ENCODE results near the gene TYK2. TPM values are rescaled to one million over a fixed set of nuclear protein-coding genes. Genes with fewer than 3 reads are reported as not detected.

The TYK2 gene
- total and polyA plus RNA-seq, 2 of the 4 experiments (the other 2 are of a cell fraction), result 40.9 to 97.9 TPM

DNA sequence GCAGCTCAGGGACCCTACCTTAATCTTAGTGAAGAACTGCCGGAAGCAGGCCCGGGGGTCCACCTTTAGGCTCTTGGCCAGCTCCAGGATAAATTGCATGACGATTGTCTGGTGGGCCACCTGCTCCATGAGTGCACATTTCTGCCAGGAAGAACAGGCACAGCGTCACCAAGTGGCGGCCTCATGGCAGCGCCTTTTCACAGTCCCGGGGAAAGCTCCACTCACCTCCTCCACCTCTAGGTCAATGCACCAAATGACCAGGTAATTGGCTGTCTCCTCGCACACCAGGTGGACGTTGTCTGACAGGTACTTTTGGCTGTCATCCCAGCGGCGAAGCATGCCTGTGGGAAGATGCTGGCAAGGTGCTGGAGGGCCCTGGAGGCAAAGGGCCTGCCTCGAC, 14.6 kb upstream of the TYK2 start:
- DNase-seq (no peak), ATAC-seq (ENCODE audit: low read depth) (no peak)
- no peaks in the 10 kb centered on the region for H3K4me1 ChIP-seq (ENCODE audit: control insufficient read depth, insufficient read depth, low read length)
- H4K20me1 ChIP-seq (ENCODE audit: insufficient read depth, low read length), result peaks cover 54% of the 10 kb centered on the region
- no peak overlapping the region for H4K8ac ChIP-seq (ENCODE audit: low read depth in 2 of 2, low read length in 2 of 2)
- H3K27ac ChIP-seq (ENCODE audit: insufficient read depth, low read length), result no peak overlapping the region
- H3K14ac ChIP-seq (replicated peaks; ENCODE audit: low read depth, low read length), result no peak overlapping the region
- no peak overlapping the region for H3K4me3 ChIP-seq (ENCODE audit: insufficient read depth, low read depth, low read length)
- H3K9me3 ChIP-seq (ENCODE audit: control insufficient read depth, insufficient read depth, low read length), result no peaks in the 10 kb centered on the region
- H3K9me1 ChIP-seq (ENCODE audit: insufficient read depth, low read length), result 0 out of 2 replicates have a peak, but pooled peaks cover 2% of the 10 kb centered on the region
- no peak overlapping the region for H3K9ac ChIP-seq (ENCODE audit: low read depth, low read length)
- H3K18ac ChIP-seq (ENCODE audit: low read depth, low read length), result no peak overlapping the region
- no peak overlapping the region for H2BK120ac ChIP-seq (ENCODE audit: low read depth, low read length)
- H3K27me3 ChIP-seq (ENCODE audit: control insufficient read depth, insufficient read depth, low read length), result no peaks in the 10 kb centered on the region
- no peak overlapping the region for H2AFZ ChIP-seq (replicated peaks; ENCODE audit: low read length, poor library complexity)
- CTCF ChIA-PET, result no interaction called here
- no peak overlapping the region for H2BK15ac ChIP-seq (ENCODE audit: low read depth, low read length)
- H3K36me3 ChIP-seq (ENCODE audit: control insufficient read depth, insufficient read depth, low read length), result peaks cover 50% of the 10 kb centered on the region
- H3K4me2 ChIP-seq (ENCODE audit: low read depth, low read length), result no peak overlapping the region
- no peak overlapping the region for H3K23ac ChIP-seq (ENCODE audit: low read depth, low read length)
- in situ Hi-C loops (cut with MboI; ENCODE audit: low sequenced_read_pairs) (no loop called here), dilution Hi-C loops (cut with HindIII; ENCODE audit: low sequenced_read_pairs, unreplicated experiment) (no loop called here), intact Hi-C loops (cut with micrococcal nuclease) (no loop called here)
- no peak overlapping the region for H4K91ac ChIP-seq (ENCODE audit: insufficient read depth, low read depth, low read length)
- no peak overlapping the region for H2AK5ac ChIP-seq (ENCODE audit: low read depth, low read length)
- no peak overlapping the region for H2BK5ac ChIP-seq (ENCODE audit: low read depth, low read length, poor library complexity, severe bottlenecking)
- no TSS peak for BruUV-seq (replicated peaks)
- POLR2A ChIA-PET (ENCODE audit: unreplicated experiment), result no interaction called here
- H2BK20ac ChIP-seq (ENCODE audit: low read depth, low read length), result no peak overlapping the region
- peaks cover 13 to 31% of the 10 kb centered on the region in 2 experiments; a peak in 3 of 4 replicates for H3K79me1 ChIP-seq (ENCODE audit: low read depth in 1 of 2, low read length in 2 of 2)
- H4K5ac ChIP-seq (ENCODE audit: low read depth, low read length), result no peak overlapping the region
- no peak overlapping the region for H3K56ac ChIP-seq (ENCODE audit: extremely low read depth, insufficient read depth, low read length)
- WGBS, 2 experiments (ENCODE audit: extremely low coverage in 2 of 2, insufficient read length in 1 of 2), result 93% methylated on average over 7 of the region's 12 CpGs; no CpG with 5 or more reads in 1 of the 2 experiments
- no peak overlapping the region for H2AK9ac ChIP-seq (replicated peaks; ENCODE audit: low read depth, low read length, poor library complexity)
- TF ChIP-seq NFE2L2 (IDR thresholded peaks at IDR 0.05; ENCODE audit: low read depth, low read length) (no peak), MXI1 (IDR thresholded peaks at IDR 0.05; ENCODE audit: borderline replicate concordance, low read depth, low read length) (no peak), FOS (IDR thresholded peaks at IDR 0.05; ENCODE audit: low read depth, low read length) (no peak), CEBPB (IDR thresholded peaks at IDR 0.05; ENCODE audit: low read depth, low read length) (no peak), MAFK (IDR thresholded peaks at IDR 0.05; ENCODE audit: low read depth, low read length) (no peak), POLR2A (IDR thresholded peaks at IDR 0.05; ENCODE audit: low read depth, low read length) (no peak), RFX5 (IDR thresholded peaks at IDR 0.05; ENCODE audit: low read depth, low read length) (no peak), RCOR1 (IDR thresholded peaks at IDR 0.05; ENCODE audit: insufficient replicate concordance, low read length) (no peak), BHLHE40 (IDR thresholded peaks at IDR 0.05; ENCODE audit: low read depth, low read length) (no peak), RAD21 (IDR thresholded peaks at IDR 0.05; ENCODE audit: low read length) (no peak), SMC3 (IDR thresholded peaks at IDR 0.05; ENCODE audit: low read depth, low read length) (no peak)
- TF ChIP-seq, protein P1, sequence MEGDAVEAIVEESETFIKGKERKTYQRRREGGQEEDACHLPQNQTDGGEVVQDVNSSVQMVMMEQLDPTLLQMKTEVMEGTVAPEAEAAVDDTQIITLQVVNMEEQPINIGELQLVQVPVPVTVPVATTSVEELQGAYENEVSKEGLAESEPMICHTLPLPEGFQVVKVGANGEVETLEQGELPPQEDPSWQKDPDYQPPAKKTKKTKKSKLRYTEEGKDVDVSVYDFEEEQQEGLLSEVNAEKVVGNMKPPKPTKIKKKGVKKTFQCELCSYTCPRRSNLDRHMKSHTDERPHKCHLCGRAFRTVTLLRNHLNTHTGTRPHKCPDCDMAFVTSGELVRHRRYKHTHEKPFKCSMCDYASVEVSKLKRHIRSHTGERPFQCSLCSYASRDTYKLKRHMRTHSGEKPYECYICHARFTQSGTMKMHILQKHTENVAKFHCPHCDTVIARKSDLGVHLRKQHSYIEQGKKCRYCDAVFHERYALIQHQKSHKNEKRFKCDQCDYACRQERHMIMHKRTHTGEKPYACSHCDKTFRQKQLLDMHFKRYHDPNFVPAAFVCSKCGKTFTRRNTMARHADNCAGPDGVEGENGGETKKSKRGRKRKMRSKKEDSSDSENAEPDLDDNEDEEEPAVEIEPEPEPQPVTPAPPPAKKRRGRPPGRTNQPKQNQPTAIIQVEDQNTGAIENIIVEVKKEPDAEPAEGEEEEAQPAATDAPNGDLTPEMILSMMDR (conservative IDR thresholded peaks at IDR 0.05; ENCODE audit: low read depth, low read length), result no peak
- TF ChIP-seq, protein P2, sequence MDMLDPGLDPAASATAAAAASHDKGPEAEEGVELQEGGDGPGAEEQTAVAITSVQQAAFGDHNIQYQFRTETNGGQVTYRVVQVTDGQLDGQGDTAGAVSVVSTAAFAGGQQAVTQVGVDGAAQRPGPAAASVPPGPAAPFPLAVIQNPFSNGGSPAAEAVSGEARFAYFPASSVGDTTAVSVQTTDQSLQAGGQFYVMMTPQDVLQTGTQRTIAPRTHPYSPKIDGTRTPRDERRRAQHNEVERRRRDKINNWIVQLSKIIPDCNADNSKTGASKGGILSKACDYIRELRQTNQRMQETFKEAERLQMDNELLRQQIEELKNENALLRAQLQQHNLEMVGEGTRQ (IDR thresholded peaks at IDR 0.05; ENCODE audit: low read depth, low read length), result no peak
- TF ChIP-seq, protein P3, sequence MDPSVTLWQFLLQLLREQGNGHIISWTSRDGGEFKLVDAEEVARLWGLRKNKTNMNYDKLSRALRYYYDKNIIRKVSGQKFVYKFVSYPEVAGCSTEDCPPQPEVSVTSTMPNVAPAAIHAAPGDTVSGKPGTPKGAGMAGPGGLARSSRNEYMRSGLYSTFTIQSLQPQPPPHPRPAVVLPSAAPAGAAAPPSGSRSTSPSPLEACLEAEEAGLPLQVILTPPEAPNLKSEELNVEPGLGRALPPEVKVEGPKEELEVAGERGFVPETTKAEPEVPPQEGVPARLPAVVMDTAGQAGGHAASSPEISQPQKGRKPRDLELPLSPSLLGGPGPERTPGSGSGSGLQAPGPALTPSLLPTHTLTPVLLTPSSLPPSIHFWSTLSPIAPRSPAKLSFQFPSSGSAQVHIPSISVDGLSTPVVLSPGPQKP (IDR thresholded peaks at IDR 0.05; ENCODE audit: borderline replicate concordance, low read depth, low read length), result no peak
- H3K4ac ChIP-seq (ENCODE audit: low read depth, low read length), result no peak overlapping the region

Measured in IMR-90 (cell line).